ENCODE results near the gene MPL.
"Not testable (repeated sequence)": the region's sequence is repeated elsewhere in the genome, so short reads cannot be mapped to it uniquely, and the experiment has no call there.

MPL gene

DNA sequence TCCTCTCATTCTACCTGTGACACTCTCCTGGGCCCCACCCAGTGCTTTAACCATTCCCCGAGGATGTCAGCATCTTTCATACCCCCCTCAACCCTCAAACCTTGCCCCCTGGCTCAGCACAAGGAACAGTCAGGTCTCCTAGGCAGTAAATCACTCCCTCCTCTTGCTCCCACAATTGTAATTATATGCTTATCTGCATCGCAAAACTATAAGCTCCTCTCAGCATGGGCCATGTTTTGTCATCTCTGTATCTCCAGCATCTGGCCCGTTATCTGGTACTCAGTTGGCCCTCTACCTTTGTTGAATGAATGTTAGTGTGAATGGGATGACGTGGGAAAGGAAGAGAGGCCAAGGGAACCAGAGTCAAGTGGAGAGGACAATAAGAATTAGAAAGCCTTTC is 32.9 kb downstream of the MPL start:
- DNase-seq, result no peak

GRCh38 chr1:43372172-43372571 is 34.6 kb downstream of the MPL start:
- no peak for DNase-seq

GRCh38 chr1:43373066-43373940 is 35.7 kb downstream of the MPL start:
- peak in 2 of 56 donors; percentile 4 to 43 for DNase-seq

- no peak for DNase-seq
Measured at GRCh38 chr1:43376723-43377235, 39.2 kb downstream of the MPL start.

DNA sequence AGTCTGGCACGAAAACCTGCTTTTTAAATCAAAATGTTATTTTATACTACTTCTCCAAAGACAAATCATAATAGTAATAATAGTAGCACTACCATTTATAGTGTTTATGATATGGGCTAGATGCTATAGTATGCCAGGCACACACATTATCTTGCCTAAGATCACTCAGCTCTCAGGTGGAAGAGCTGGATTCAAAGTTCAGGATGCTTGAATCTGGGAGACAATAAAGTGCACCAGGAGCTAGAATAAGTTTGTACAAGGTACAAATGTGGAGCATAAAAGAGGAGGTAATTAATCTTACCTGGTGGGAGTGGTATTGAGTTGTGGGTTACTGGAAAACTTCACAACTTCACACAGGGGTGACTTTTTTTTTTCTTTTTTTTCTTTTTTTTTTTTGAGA is 40.2 kb downstream of the MPL start:
- no peak for DNase-seq

DNA sequence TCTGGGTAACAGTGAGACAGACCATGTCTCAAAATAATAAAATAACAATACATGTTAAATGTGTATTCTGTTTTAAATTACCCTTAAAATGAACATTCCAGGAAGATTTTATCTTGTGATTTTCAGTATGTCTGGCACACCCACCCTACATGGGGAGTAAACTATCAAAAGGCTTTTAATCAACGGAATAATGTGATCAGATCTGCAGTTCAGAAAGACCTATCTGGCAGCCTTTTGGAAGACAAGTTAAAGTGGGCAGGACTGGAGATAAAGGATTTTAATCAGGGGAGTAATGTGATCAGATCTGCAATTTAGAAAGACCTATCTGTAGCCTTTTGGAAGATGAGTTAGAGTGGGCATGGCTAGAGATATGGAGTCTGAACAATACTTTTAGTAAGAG is 41.9 kb downstream of the MPL start:
- no peak for DNase-seq

DNA sequence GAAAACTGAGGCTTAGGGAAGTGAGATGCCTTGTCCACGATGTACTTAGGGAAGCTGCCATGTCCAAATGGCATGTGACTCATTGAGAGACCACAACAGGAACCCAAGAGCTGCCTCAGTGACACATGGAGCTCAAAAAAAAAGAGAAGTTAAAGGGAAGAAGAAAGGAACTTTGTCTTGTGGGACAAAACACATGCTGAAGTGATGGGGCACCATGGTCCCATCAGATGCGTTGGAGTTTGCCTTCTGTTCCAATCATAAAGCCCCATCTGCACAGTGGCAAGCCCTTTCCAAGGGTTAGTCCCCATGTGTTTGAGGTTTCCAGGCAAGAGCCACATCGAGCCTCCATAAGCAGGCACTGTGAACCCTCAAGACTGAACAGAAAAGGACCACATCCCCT is 44.0 kb downstream of the MPL start:
- peak in 15 of 56 donors; percentile 25 to 74 (median 56) for DNase-seq

DNA sequence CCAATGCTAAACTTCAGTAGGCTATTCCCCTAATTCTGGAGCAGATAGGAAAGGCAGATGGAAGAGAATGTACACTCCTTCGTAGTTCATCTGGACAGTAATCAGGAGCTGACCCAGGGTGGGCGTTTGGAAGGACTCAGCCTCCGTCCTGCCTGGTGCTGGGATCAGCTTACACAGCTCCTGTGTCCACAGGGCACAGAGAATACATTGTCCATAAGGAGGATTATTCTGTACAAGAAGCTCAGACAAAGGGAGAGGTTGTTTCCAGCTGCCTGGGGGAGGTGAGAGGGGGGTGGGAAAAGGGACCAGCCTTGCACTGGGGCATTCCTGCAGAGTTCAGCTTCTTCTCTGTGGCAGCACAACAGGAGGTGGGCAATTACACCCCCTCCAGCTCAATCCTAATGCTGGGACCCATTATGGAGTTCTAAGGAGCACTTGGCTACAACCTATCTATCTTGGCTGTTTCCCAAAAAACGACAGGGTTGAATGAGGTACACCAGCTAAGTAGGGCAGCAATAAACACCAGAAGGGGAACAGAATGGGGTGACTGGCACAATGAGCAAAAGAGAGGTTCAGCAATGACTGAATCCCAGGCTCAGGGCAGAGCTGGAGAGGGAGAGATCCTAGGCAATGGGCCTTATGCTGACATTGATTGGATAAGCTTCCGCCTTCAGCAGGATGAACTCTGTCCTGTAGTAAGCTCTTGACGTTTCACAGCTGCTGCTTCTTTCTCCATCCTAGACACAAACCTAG is 44.6 kb downstream of the MPL start:
- DNase-seq, result peak in 54 of 56 donors; percentile 25 to 86 (median 65)

- DNase-seq, result peak in 29 of 56 donors; percentile 3 to 73 (median 35)
Measured at GRCh38 chr1:43383449-43383848, 45.8 kb downstream of the MPL start.

DNA sequence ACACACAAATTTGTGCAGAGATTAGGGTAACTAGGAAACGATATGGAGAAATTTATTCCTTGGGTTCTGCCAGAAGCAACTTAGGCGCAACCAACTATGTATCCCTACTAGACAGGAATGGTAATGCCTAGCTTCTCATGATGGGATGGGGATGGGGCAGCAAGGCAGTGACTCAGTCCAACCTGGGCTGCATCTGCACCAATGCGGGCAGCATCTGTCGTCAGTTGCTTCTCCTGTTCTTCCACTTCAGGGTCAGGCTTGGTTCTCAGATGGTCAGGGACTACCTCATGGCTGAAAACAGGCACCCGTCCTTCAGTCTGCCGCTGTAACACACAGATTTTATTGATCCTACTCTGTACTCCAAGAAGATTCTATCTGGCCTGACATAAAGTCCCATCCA is 49.1 kb downstream of the MPL start:
- DNase-seq, result no peak

- no peak for DNase-seq
Measured at GRCh38 chr1:43387976-43388599, 50.5 kb downstream of the MPL start.

DNA sequence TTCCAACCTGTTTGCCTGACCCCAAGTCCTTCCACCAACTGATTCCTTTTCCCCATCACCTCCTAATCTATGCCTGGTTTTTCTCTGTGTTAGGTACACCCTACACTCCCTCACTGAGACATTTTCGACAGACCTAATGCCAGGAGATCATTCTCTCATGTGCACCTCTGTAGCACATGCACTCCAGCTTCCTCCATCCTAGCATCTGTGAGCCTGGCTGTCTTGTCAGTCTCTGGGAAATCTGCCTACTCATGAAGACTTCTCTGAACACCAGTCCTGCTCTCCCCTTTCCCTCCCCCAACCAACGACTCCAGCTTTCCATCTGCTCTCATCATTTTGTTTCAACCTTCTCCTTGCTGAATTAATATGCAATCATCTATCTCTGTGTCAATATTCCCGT is 51.0 kb downstream of the MPL start:
- DNase-seq, result no peak

DNA sequence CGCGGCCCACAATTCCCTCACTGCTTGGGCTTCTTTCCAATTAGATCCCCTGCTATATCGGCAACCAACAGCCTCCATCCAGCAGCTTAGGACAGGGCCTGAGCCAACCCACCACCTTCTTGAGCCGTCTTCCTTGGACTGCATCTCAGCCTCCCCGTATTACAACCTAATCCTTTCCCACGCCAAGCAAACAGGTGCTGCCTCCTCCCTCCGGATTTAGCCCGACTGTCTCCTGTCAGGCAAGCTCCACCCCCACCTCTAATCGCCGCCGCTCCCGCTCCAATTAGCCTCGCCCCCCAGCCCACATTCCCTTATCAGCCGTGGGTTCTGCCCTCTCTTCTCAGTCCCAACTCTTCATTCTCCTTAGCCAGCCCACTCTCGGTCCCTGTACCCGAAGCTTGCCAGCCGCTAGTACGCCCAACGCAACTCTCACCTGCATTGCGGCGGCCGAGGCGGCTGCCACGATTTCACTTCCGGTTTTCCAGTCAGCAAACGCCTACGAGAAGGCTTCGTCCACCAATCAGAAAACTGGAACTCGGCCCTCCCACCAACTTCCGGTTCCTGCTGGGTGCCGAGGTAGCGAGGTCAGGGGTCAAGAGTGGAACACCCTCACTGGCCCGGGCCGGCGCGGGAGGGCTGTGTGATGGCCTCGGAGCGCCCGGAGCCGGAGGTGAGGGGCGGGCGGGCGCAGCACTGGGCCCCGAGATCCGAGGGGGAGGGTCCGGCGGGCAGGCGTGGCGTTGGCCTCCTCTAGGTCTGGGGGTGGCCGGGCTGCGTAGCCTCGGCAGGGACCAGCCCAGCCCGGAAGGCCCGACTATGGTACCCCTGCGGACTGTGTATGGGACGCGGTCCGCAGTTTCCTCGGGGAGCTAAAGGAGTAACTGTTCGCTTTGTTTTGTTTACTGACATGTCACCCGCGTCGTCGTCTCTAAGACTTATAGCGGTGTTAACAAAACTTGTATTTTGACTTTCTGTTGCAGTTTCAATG is 52.0 kb downstream of the MPL start, which contains the start of the genes MED8 and SZT2:
MED8 (minus strand) TSS at position 475 of the 988 bp plus-strand sequence; CDS start at position 439, 36 bp downstream.
SZT2 (plus strand) TSS at position 574 of the 988 bp plus-strand sequence; CDS start at position 644, 70 bp downstream.
- peak; percentile 66 to 97 (median 90) for DNase-seq

DNA sequence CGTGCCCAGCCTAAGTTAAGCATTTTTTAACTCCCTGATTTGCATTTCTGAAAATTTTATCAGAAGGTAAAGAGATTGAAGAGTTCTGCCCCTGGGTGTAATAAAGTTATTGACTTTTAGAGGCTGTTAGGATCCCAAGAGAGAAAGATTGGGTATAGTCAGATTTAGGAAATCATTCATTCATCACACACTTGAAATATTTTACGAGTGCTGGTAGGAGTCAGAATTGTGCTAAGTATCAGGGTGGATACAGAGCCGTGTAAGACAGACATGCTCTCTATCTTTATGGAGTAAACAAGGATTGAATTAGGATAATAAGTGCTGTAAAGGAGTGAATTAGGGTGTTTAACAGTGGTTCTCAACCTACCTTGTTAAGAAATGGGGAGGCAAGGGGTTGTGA is 55.1 kb downstream of the MPL start:
- no peak for DNase-seq

GRCh38 chr1:43395523-43395922 is 57.9 kb downstream of the MPL start:
- DNase-seq, result no peak

- DNase-seq, result no peak
Measured at GRCh38 chr1:43396059-43396458, 58.4 kb downstream of the MPL start.

- no peak for DNase-seq
Measured at GRCh38 chr1:43398227-43398626, 60.6 kb downstream of the MPL start.

- not testable (repeated sequence) for DNase-seq
Measured at GRCh38 chr1:43400441-43400840, 62.8 kb downstream of the MPL start.

DNA sequence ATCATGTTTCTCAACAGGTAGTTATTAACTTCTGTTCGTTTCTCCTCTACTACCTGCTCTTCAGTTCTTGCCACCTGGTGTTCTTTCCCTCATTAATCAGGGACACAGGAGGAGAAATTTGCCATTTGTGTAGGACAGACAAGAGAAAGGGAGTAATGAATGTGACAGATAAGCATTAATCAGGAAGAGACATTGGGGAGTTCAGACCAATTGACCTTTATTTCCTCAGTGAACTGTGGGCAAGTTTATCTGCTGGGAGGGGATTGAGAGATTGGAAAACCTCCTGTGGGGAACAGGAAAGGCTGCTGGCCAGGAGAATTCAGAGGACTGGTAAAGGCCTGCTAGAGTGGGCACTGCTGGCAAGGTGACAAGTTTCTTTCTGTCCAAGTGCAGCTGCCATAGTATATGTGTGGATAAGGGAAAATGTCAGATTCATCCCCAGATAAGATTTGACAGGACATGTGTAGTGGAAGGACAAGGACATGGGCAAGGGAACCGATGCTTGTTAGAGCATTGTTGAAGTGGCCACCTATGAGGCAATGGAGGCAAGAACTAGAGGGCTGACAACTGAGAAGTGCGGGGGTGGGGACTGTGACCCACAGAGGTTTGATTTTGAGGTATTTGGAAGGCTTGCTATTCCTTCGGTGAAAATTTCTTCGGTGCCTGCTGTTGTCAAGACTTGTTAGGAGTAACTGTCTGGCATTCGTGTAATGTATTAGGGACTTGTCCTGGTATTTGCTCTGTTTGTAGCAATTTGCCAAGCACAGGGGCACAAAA is 64.7 kb downstream of the MPL start:
- no peak for DNase-seq

All from amygdala (tissue), 56 donors.